ENCODE data around the gene C2CD4D. TPM values are rescaled to one million over a fixed set of nuclear protein-coding genes. Genes with fewer than 3 reads are reported as not detected.

The C2CD4D gene
- total RNA-seq, 1 donor from 2014 or later, result not detected

DNA sequence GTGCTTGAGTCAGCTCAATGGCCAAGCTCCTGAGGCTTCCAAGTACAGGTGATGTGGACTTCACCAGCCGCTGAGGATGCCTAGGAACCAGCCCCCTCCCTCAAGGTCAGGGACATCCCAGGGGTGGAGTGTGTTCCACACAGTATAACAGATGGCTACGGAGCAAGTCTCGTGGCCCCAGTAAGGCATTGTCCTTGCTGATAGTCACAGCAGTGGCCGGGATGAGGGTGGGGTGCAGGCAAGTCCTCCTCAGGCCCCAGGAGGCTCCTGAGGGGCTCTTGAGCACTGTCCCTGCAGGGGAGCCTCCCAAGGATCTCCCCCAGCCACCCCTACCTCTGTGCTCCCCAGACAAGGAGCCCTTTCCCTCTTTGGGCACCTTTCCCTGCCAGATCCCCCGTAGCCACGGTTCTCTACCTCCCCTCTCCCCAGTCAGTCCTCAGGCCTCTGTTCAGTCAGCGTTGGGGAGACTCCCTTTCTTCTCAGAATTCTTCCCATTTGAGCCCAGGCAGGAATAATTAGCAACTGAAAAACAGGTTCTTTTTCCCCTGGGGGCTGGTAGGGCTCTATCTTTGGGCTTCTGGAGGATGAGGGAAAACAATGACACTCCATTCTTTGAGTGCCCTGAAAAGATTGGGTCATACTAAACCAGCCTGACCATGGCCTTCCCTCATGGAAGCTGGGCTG lies 21.0 kb upstream of the C2CD4D start:
- no peaks in the 10 kb centered on the region for H3K36me3 Mint-ChIP-seq
- Histone ChIP-seq H4K20me1 (ENCODE audit: low read depth) (no peaks in the 10 kb centered on the region), H3K27me3 (peaks cover 30% of the 10 kb centered on the region), H3K36me3 (no peaks in the 10 kb centered on the region), H2AFZ (replicated peaks) (no peak overlapping the region), H3K9ac (no peak overlapping the region), H3K9me3 (ENCODE audit: low read depth) (no peaks in the 10 kb centered on the region), H3K27ac (no peak overlapping the region), H3K4me3 (no peak overlapping the region), H3F3A (ENCODE audit: low read depth) (no peaks in the 10 kb centered on the region), H3K79me2 (ENCODE audit: low read depth) (no peaks in the 10 kb centered on the region), H3K4me1 (no peaks in the 10 kb centered on the region), H3K4me2 (no peak overlapping the region)
- TF ChIP-seq, protein P1, sequence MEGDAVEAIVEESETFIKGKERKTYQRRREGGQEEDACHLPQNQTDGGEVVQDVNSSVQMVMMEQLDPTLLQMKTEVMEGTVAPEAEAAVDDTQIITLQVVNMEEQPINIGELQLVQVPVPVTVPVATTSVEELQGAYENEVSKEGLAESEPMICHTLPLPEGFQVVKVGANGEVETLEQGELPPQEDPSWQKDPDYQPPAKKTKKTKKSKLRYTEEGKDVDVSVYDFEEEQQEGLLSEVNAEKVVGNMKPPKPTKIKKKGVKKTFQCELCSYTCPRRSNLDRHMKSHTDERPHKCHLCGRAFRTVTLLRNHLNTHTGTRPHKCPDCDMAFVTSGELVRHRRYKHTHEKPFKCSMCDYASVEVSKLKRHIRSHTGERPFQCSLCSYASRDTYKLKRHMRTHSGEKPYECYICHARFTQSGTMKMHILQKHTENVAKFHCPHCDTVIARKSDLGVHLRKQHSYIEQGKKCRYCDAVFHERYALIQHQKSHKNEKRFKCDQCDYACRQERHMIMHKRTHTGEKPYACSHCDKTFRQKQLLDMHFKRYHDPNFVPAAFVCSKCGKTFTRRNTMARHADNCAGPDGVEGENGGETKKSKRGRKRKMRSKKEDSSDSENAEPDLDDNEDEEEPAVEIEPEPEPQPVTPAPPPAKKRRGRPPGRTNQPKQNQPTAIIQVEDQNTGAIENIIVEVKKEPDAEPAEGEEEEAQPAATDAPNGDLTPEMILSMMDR (IDR thresholded peaks at IDR 0.05), result no peak
- TF ChIP-seq EZH2 (IDR thresholded peaks at IDR 0.05) (no peak), EZH2phosphoT487 (IDR thresholded peaks at IDR 0.05) (no peak)
- peaks cover 5% of the 10 kb centered on the region for H3K27me3 Mint-ChIP-seq (ENCODE audit: insufficient read depth, low read depth)
- no peak for DNase-seq (ENCODE audit: low spot score)
- no peaks in the 10 kb centered on the region for H3K9me3 Mint-ChIP-seq
- no peak overlapping the region for H3K27ac Mint-ChIP-seq
- H3K4me3 Mint-ChIP-seq, result no peak overlapping the region
- peaks cover 4% of the 10 kb centered on the region for H3K4me1 Mint-ChIP-seq

DNA sequence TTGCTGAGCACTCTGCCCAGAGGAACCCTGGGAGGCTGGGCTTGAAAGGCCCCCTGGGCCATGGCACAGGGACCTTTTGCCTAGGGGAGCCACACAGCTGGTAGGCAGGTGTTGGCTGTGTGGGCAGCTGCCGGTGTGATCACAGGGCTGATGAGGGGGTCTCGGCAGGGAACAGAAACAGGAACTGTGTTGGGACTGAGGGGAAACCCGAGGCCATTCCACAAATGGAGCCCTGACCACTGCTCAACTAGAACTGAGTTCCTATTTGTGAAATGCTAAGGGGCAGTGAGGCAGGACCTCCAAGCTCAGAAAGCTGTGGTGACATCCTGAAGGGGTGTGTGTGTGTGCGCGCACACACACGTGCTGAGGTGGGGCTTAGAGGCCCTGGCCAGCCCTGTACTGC lies 20.3 kb upstream of the C2CD4D start:
- H3K9me3 ChIP-seq (ENCODE audit: low read depth), result no peaks in the 10 kb centered on the region
- H3K27ac Mint-ChIP-seq, result no peak overlapping the region
- DNase-seq (ENCODE audit: low spot score), result no peak
- peaks cover 23% of the 10 kb centered on the region for H3K27me3 ChIP-seq
- H3K36me3 Mint-ChIP-seq, result no peaks in the 10 kb centered on the region
- H3K9me3 Mint-ChIP-seq, result no peaks in the 10 kb centered on the region
- TF ChIP-seq, protein P1 (IDR thresholded peaks at IDR 0.05), result no peak
- no peak for TF ChIP-seq EZH2 (IDR thresholded peaks at IDR 0.05)
- TF ChIP-seq EZH2phosphoT487 (IDR thresholded peaks at IDR 0.05), result no peak
- no peak overlapping the region for H3K4me2 ChIP-seq
- no peaks in the 10 kb centered on the region for H3K4me1 ChIP-seq
- H4K20me1 ChIP-seq (ENCODE audit: low read depth), result no peaks in the 10 kb centered on the region
- H3K27me3 Mint-ChIP-seq (ENCODE audit: insufficient read depth, low read depth), result peaks cover 5% of the 10 kb centered on the region
- H3K9ac ChIP-seq, result no peak overlapping the region
- no peaks in the 10 kb centered on the region for H3K36me3 ChIP-seq
- H3K79me2 ChIP-seq (ENCODE audit: low read depth), result no peaks in the 10 kb centered on the region
- H2AFZ ChIP-seq (replicated peaks), result no peak overlapping the region
- H3K4me3 ChIP-seq, result no peak overlapping the region
- no peaks in the 10 kb centered on the region for H3F3A ChIP-seq (ENCODE audit: low read depth)
- H3K4me3 Mint-ChIP-seq, result no peak overlapping the region
- peaks cover 5% of the 10 kb centered on the region for H3K4me1 Mint-ChIP-seq
- no peak overlapping the region for H3K27ac ChIP-seq

DNA sequence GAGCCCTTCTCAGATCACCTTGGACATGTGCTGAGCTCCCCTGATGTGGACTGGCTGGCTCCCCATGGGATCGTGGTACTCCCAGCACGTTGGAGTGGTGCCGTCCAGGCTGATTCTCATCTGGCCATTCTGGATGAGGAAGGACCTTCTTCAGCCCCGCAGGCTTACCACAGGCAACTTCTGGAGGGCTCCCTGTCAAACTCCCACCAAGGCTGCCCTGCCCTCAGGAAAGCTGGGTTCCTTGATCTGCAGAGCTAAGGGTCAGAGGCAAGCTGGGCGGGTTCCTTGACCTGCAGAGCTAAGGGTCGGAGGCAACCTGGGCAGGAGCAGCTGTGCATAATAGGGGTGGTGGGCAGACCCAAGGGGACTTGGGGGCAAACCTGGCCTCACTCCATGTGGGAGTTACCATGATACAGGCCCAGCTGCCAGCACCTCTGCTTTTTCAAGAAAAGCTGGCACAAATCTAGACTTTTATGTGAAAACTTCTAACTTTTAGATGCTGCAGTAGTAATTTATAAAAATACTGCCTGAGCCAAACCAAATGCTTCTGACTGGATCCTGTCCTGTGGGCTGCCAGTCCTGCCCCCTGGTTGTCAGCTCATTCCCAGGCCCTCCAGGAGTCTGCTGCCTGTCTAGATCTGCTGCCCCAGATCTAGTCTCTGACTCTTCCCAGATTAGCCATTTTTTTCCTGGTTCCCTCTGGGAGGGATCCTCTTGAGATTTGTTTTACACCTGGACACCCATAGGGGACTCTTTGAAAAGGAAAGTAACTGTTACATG lies 19.5 kb upstream of the C2CD4D start:
- no peak overlapping the region for H3K4me3 ChIP-seq
- no peak overlapping the region for H3K9ac ChIP-seq
- DNase-seq (ENCODE audit: low spot score), result no peak
- TF ChIP-seq EZH2phosphoT487 (IDR thresholded peaks at IDR 0.05), result no peak
- TF ChIP-seq, protein P1 (IDR thresholded peaks at IDR 0.05), result no peak
- TF ChIP-seq EZH2 (IDR thresholded peaks at IDR 0.05), result no peak
- H3K79me2 ChIP-seq (ENCODE audit: low read depth), result no peaks in the 10 kb centered on the region
- no peaks in the 10 kb centered on the region for H3K4me1 ChIP-seq
- H3K4me2 ChIP-seq, result no peak overlapping the region
- no peak overlapping the region for H3K27ac ChIP-seq
- peaks cover 16% of the 10 kb centered on the region for H3K27me3 ChIP-seq
- no peaks in the 10 kb centered on the region for H3F3A ChIP-seq (ENCODE audit: low read depth)
- no peak overlapping the region for H2AFZ ChIP-seq (replicated peaks)
- Mint-ChIP-seq H3K9me3 (no peaks in the 10 kb centered on the region), H3K4me1 (peaks cover 5% of the 10 kb centered on the region), H3K27me3 (ENCODE audit: insufficient read depth, low read depth) (peaks cover 5% of the 10 kb centered on the region), H3K4me3 (no peak overlapping the region), H3K27ac (no peak overlapping the region), H3K36me3 (no peaks in the 10 kb centered on the region)
- no peaks in the 10 kb centered on the region for H4K20me1 ChIP-seq (ENCODE audit: low read depth)
- H3K9me3 ChIP-seq (ENCODE audit: low read depth), result no peaks in the 10 kb centered on the region
- H3K36me3 ChIP-seq, result no peaks in the 10 kb centered on the region
